Astrocyte (in vitro differentiated cells and primary cell): ENCODE results near the gene PDGFRA. TPM values are rescaled to one million over a fixed set of nuclear protein-coding genes. Genes with fewer than 3 reads are reported as not detected.

Experiments used
- DNase-seq: peaks from one replicate; pipeline ENCODE4 v3.0.0-alpha.2; 2010; ENCODE audit warnings: low read depth
- FAIRE-seq: peaks from 2 replicates; lab custom pipeline; 2011; peaks lifted over from hg19 to GRCh38; lab: Jason Lieb, UNC
- H2AFZ ChIP-seq: 2 replicates; pipeline ENCODE4 v1.6.0; 2012; ENCODE audit warnings: low read depth, low read length, inconsistent platforms
- H3K27ac ChIP-seq: 2 replicates; pipeline ENCODE4 v1.5.1; 2011; ENCODE audit warnings: low read depth, low read length, inconsistent platforms
- H3K27me3 ChIP-seq: 2 replicates; pipeline ENCODE4 v1.6.0; 2011; ENCODE audit warnings: low read length, inconsistent platforms; ENCODE audit not compliant: insufficient read depth
- H3K36me3 ChIP-seq: 2 replicates; pipeline ENCODE4 v1.5.1; 2011; ENCODE audit warnings: low read length, inconsistent platforms; ENCODE audit not compliant: insufficient read depth
- H3K4me1 ChIP-seq: 2 replicates; pipeline ENCODE4 v1.5.1; 2011; ENCODE audit warnings: low read length, inconsistent platforms; ENCODE audit not compliant: insufficient read depth
- H3K4me2 ChIP-seq: 2 replicates; pipeline ENCODE4 v1.6.0; 2012; ENCODE audit warnings: low read length, inconsistent platforms
- H3K4me3 ChIP-seq: 2 replicates; pipeline ENCODE4 v1.5.1; 2011; ENCODE audit warnings: low read depth, mild to moderate bottlenecking, low read length, inconsistent platforms; ENCODE audit not compliant: insufficient read depth
- H3K79me2 ChIP-seq: 2 replicates; pipeline ENCODE4 v1.6.0; 2012; ENCODE audit warnings: mild to moderate bottlenecking, low read length, inconsistent platforms; ENCODE audit not compliant: insufficient read depth
- H3K9ac ChIP-seq: 2 replicates; pipeline ENCODE4 v1.6.0; 2012; ENCODE audit warnings: mild to moderate bottlenecking, low read length, inconsistent platforms
- H3K9me3 ChIP-seq: 2 replicates; pipeline ENCODE4 v1.5.1; 2012; ENCODE audit warnings: low read depth, mild to moderate bottlenecking, low read length, inconsistent platforms; ENCODE audit not compliant: insufficient read depth
- H4K20me1 ChIP-seq: 2 replicates; pipeline ENCODE4 v1.6.0; 2012; ENCODE audit warnings: low read length, inconsistent platforms; ENCODE audit not compliant: insufficient read depth
- H3K27ac Mint-ChIP-seq: one replicate; pipeline ENCODE4 v1.8.0; 2021; ENCODE audit warnings: mild to moderate bottlenecking, mixed read lengths; ENCODE audit not compliant: unreplicated experiment
- H3K27me3 Mint-ChIP-seq: one replicate; pipeline ENCODE4 v1.8.0; 2021; ENCODE audit warnings: low read depth, mixed read lengths; ENCODE audit not compliant: unreplicated experiment
- H3K36me3 Mint-ChIP-seq: one replicate; pipeline ENCODE4 v1.8.0; 2021; ENCODE audit warnings: low read depth, mixed read lengths; ENCODE audit not compliant: unreplicated experiment
- H3K4me1 Mint-ChIP-seq: one replicate; pipeline ENCODE4 v1.8.0; 2021; ENCODE audit warnings: low read depth, mixed read lengths; ENCODE audit not compliant: unreplicated experiment
- H3K4me3 Mint-ChIP-seq: one replicate; pipeline ENCODE4 v1.8.0; 2021; ENCODE audit warnings: mild to moderate bottlenecking, moderate library complexity, mixed read lengths; ENCODE audit not compliant: unreplicated experiment
- H3K9me3 Mint-ChIP-seq: one replicate; pipeline ENCODE4 v1.8.0; 2021; ENCODE audit warnings: mild to moderate bottlenecking, mixed read lengths; ENCODE audit not compliant: unreplicated experiment
- EZH2 ChIP-seq: IDR thresholded peaks from 2 replicates; pipeline ENCODE4 v1.6.1; 2012; ENCODE audit warnings: mild to moderate bottlenecking, low read length, inconsistent platforms; ENCODE audit not compliant: insufficient read depth
- total RNA-seq: library from RNA; stranded (reverse); gene quantifications from 2 replicates; pipeline ENCODE4 v1.2.1, GENCODE V29; 2021
- TF ChIP-seq, protein P1 (sequence below): IDR thresholded peaks from 2 replicates; pipeline ENCODE4 v1.5.1; 2011; ENCODE audit warnings: low read depth, mild to moderate bottlenecking, inconsistent platforms, low read length, moderate library complexity; ENCODE audit not compliant: insufficient read depth

Gene PDGFRA
- total RNA-seq, 1 donor from 2014 or later: 9.2 TPM

DNA sequence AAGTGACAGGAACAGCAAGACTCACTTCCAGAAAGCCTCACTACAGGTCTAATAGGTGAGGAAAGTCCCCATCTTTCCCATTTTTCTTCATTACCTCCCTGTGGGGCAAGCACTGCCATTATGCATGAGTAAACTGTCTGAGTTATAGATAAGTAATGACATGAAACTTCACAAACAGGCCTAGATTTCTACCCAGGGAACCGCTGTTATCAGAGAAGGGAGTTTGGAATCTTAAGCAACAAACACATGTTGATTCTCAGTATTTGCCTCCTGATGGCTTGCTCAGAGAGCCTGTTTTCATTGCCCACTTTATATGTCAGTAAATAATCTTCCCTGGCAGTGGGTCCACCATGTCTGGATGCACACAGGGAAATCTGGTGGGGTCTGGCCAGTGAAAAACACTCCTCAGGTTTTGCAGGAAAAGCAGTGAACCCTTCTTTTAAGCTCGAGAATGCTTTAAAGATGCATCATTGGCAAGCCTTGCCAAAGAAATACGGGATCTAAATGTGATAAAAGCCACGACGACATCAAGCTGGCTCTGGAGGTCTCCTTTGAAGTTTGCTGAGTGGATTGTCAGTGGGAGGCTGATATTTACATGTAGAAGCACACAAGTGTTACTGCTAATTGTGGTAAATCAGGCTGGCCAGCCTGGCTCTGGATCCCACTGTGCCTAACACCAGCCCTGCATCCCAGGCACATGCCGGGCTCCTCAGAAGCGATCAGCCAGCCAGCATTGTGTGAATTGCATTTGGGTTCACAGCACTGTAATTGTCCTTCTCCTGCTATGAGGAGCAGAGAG, 25.2 kb downstream of the PDGFRA start:
- Mint-ChIP-seq H3K27ac (no peak overlapping the region), H3K9me3 (no peaks in the 10 kb centered on the region), H3K4me1 (peaks cover 4% of the 10 kb centered on the region), H3K27me3 (no peaks in the 10 kb centered on the region), H3K36me3 (peaks cover 2% of the 10 kb centered on the region), H3K4me3 (no peak overlapping the region)
- Histone ChIP-seq H2AFZ (no peak overlapping the region), H3K36me3 (no peaks in the 10 kb centered on the region), H3K4me2 (peak overlapping the region; percentile 5), H3K79me2 (peaks cover 30% of the 10 kb centered on the region), H3K4me3 (no peak overlapping the region), H4K20me1 (peaks cover 21% of the 10 kb centered on the region), H3K9me3 (no peaks in the 10 kb centered on the region), H3K27me3 (no peaks in the 10 kb centered on the region), H3K27ac (no peak overlapping the region), H3K4me1 (peaks cover 3% of the 10 kb centered on the region), H3K9ac (no peak overlapping the region)
- TF ChIP-seq, protein P1, sequence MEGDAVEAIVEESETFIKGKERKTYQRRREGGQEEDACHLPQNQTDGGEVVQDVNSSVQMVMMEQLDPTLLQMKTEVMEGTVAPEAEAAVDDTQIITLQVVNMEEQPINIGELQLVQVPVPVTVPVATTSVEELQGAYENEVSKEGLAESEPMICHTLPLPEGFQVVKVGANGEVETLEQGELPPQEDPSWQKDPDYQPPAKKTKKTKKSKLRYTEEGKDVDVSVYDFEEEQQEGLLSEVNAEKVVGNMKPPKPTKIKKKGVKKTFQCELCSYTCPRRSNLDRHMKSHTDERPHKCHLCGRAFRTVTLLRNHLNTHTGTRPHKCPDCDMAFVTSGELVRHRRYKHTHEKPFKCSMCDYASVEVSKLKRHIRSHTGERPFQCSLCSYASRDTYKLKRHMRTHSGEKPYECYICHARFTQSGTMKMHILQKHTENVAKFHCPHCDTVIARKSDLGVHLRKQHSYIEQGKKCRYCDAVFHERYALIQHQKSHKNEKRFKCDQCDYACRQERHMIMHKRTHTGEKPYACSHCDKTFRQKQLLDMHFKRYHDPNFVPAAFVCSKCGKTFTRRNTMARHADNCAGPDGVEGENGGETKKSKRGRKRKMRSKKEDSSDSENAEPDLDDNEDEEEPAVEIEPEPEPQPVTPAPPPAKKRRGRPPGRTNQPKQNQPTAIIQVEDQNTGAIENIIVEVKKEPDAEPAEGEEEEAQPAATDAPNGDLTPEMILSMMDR: no peak
- no peak for TF ChIP-seq EZH2
- FAIRE-seq (no peak), DNase-seq (peak; percentile 47)

DNA sequence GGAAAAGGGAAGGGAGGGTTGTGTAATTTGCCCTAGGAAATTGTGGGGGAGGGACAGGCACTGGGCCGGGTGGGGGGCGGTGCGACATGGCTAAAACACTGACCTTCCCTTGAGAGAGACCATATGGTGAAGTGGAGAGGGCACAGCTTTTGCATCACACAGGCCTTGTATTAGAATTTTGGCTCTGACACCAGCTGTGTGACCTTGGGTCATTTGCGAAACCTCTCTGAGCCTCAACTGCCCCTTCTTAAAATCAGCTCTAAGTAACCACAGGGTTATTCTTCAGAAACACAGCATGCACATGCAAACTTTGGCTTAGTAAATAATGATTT, 25.8 kb downstream of the PDGFRA start:
- no peak overlapping the region for H3K4me3 Mint-ChIP-seq
- Histone ChIP-seq H3K36me3 (no peaks in the 10 kb centered on the region), H3K4me1 (peaks cover 3% of the 10 kb centered on the region), H4K20me1 (peaks cover 21% of the 10 kb centered on the region), H2AFZ (no peak overlapping the region), H3K4me3 (no peak overlapping the region), H3K4me2 (no peak overlapping the region), H3K27me3 (no peaks in the 10 kb centered on the region), H3K79me2 (peaks cover 30% of the 10 kb centered on the region), H3K9ac (no peak overlapping the region), H3K27ac (no peak overlapping the region), H3K9me3 (no peaks in the 10 kb centered on the region)
- H3K27ac Mint-ChIP-seq: no peak overlapping the region
- no peaks in the 10 kb centered on the region for H3K9me3 Mint-ChIP-seq
- DNase-seq (no peak), FAIRE-seq (no peak)
- peaks cover 2% of the 10 kb centered on the region for H3K36me3 Mint-ChIP-seq
- no peak for TF ChIP-seq EZH2
- TF ChIP-seq, protein P1: no peak
- H3K27me3 Mint-ChIP-seq: no peaks in the 10 kb centered on the region
- H3K4me1 Mint-ChIP-seq: peaks cover 4% of the 10 kb centered on the region

DNA sequence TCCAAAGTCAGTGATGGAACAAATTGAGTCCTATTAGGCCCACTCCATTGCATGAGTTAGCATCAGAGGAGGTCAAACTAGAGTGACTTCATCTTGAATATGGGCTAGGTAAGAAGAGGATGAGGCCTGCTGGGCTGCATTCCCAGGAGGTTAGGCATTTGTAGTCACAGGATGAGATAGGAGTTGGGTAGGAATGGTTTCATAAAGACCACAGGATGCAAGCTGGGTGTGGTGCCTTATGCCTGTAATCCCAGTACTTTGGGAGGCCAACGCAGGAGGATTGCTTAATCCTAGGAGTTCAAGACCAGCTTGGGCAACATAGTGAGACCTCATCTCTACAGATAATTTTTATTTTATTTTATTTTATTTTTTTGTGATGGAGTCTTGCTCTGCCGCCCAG, 26.8 kb downstream of the PDGFRA start:
- Histone ChIP-seq H3K27ac (no peak overlapping the region), H3K79me2 (peaks cover 30% of the 10 kb centered on the region), H3K9me3 (no peaks in the 10 kb centered on the region), H3K4me2 (no peak overlapping the region), H3K36me3 (no peaks in the 10 kb centered on the region), H3K9ac (no peak overlapping the region), H4K20me1 (peaks cover 18% of the 10 kb centered on the region), H3K27me3 (no peaks in the 10 kb centered on the region), H2AFZ (no peak overlapping the region), H3K4me1 (peaks cover 3% of the 10 kb centered on the region), H3K4me3 (no peak overlapping the region)
- Mint-ChIP-seq H3K4me3 (no peak overlapping the region), H3K36me3 (peaks cover 5% of the 10 kb centered on the region), H3K9me3 (no peaks in the 10 kb centered on the region), H3K27ac (no peak overlapping the region), H3K27me3 (no peaks in the 10 kb centered on the region), H3K4me1 (peaks cover 4% of the 10 kb centered on the region)
- DNase-seq (peak; percentile 30), FAIRE-seq (no peak)
- TF ChIP-seq, protein P1: no peak
